ENCODE measurements around the gene MTHFD1L. TPM values are rescaled to one million over a fixed set of nuclear protein-coding genes. Genes with fewer than 3 reads are reported as not detected.

The MTHFD1L gene
- total and polyA plus RNA-seq, 2 of the 8 experiments (the other 6 are each of a cell fraction or from before 2014, with no cell fraction given), result 29.2 to 105 TPM

DNA sequence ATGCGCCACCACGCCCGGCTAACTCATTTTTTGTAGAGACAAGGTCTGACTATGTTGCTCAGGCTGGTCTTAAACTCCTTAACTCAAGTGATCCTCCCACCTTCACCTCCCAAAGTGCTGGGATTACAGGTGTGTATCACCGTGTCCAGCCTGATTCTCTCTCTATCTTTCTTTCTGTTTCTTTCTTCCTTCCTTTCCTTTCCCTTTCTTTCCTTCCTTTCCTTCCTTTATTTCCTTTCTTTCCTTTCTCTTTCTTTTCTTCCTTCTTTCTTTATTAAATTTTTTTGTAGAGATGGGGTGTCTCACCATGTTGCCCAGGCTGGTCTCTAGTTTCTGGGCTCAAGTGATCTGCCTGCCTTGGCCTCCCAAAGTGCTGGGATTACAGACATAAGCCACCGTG lies 38.7 kb upstream of the MTHFD1L start (continued):
- TF ChIP-seq, protein P1, sequence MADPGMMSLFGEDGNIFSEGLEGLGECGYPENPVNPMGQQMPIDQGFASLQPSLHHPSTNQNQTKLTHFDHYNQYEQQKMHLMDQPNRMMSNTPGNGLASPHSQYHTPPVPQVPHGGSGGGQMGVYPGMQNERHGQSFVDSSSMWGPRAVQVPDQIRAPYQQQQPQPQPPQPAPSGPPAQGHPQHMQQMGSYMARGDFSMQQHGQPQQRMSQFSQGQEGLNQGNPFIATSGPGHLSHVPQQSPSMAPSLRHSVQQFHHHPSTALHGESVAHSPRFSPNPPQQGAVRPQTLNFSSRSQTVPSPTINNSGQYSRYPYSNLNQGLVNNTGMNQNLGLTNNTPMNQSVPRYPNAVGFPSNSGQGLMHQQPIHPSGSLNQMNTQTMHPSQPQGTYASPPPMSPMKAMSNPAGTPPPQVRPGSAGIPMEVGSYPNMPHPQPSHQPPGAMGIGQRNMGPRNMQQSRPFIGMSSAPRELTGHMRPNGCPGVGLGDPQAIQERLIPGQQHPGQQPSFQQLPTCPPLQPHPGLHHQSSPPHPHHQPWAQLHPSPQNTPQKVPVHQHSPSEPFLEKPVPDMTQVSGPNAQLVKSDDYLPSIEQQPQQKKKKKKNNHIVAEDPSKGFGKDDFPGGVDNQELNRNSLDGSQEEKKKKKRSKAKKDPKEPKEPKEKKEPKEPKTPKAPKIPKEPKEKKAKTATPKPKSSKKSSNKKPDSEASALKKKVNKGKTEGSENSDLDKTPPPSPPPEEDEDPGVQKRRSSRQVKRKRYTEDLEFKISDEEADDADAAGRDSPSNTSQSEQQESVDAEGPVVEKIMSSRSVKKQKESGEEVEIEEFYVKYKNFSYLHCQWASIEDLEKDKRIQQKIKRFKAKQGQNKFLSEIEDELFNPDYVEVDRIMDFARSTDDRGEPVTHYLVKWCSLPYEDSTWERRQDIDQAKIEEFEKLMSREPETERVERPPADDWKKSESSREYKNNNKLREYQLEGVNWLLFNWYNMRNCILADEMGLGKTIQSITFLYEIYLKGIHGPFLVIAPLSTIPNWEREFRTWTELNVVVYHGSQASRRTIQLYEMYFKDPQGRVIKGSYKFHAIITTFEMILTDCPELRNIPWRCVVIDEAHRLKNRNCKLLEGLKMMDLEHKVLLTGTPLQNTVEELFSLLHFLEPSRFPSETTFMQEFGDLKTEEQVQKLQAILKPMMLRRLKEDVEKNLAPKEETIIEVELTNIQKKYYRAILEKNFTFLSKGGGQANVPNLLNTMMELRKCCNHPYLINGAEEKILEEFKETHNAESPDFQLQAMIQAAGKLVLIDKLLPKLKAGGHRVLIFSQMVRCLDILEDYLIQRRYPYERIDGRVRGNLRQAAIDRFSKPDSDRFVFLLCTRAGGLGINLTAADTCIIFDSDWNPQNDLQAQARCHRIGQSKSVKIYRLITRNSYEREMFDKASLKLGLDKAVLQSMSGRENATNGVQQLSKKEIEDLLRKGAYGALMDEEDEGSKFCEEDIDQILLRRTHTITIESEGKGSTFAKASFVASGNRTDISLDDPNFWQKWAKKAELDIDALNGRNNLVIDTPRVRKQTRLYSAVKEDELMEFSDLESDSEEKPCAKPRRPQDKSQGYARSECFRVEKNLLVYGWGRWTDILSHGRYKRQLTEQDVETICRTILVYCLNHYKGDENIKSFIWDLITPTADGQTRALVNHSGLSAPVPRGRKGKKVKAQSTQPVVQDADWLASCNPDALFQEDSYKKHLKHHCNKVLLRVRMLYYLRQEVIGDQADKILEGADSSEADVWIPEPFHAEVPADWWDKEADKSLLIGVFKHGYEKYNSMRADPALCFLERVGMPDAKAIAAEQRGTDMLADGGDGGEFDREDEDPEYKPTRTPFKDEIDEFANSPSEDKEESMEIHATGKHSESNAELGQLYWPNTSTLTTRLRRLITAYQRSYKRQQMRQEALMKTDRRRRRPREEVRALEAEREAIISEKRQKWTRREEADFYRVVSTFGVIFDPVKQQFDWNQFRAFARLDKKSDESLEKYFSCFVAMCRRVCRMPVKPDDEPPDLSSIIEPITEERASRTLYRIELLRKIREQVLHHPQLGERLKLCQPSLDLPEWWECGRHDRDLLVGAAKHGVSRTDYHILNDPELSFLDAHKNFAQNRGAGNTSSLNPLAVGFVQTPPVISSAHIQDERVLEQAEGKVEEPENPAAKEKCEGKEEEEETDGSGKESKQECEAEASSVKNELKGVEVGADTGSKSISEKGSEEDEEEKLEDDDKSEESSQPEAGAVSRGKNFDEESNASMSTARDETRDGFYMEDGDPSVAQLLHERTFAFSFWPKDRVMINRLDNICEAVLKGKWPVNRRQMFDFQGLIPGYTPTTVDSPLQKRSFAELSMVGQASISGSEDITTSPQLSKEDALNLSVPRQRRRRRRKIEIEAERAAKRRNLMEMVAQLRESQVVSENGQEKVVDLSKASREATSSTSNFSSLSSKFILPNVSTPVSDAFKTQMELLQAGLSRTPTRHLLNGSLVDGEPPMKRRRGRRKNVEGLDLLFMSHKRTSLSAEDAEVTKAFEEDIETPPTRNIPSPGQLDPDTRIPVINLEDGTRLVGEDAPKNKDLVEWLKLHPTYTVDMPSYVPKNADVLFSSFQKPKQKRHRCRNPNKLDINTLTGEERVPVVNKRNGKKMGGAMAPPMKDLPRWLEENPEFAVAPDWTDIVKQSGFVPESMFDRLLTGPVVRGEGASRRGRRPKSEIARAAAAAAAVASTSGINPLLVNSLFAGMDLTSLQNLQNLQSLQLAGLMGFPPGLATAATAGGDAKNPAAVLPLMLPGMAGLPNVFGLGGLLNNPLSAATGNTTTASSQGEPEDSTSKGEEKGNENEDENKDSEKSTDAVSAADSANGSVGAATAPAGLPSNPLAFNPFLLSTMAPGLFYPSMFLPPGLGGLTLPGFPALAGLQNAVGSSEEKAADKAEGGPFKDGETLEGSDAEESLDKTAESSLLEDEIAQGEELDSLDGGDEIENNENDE (IDR thresholded peaks at IDR 0.05; ENCODE audit: insufficient replicate concordance, low read length), result no peak
- TF ChIP-seq RBBP5 (IDR thresholded peaks at IDR 0.05; ENCODE audit: borderline replicate concordance, low read depth, low read length), result no peak

Data from H1 (cell line).